KBM-7 (cell line): ENCODE data around the gene MED19.
"Not testable (repeated sequence)": the region's sequence is repeated elsewhere in the genome, so short reads cannot be mapped to it uniquely, and the experiment has no call there.

Experiments used
- DNase-seq: peaks from one replicate; pipeline ENCODE4 v3.0.0-alpha.2; 2015
- in situ Hi-C: fragments of 300-500 bp; cut with MboI; formaldehyde crosslinking; loops from 2 replicates; pipeline ENCODE4 v1.14.3; 2020; ENCODE audit warnings: low sequenced_read_pairs, low pct_unique_long_range_greater_than_20kb, mixed read lengths

Gene MED19

GRCh38 chr11:57711414-57712255 is at the start of gene MED19:
Gene MED19, minus strand, starts transcription at chr11:57712215. Its CDS starts 36 bp downstream, at chr11:57712179.
- peak; percentile 79 for DNase-seq
- in situ Hi-C loops = no loop called here

GRCh38 chr11:57758174-57758573 is 46.2 kb upstream of the MED19 start:
- in situ Hi-C loops = no loop called here
- no peak for DNase-seq

- no peak for DNase-seq
- in situ Hi-C loops = no loop called here
Observed at GRCh38 chr11:57752954-57753353, 40.9 kb upstream of the MED19 start.

- DNase-seq = peak; percentile 35
Observed at GRCh38 chr11:57751676-57752253, 39.8 kb upstream of the MED19 start, which contains the start of gene BTBD18. Gene BTBD18, minus strand, starts transcription at chr11:57751819. Its CDS starts 631 bp downstream, at chr11:57751188.

GRCh38 chr11:57751176-57751575 is 39.2 kb upstream of the MED19 start:
- DNase-seq = no peak

More at GRCh38 chr11:57751676-57752253, 39.8 kb upstream of the MED19 start, which contains the start of gene BTBD18:
- in situ Hi-C loops = no loop called here

GRCh38 chr11:57746920-57747319 is 34.9 kb upstream of the MED19 start:
- DNase-seq = no peak
- in situ Hi-C loops = no loop called here

More at GRCh38 chr11:57751176-57751575, 39.2 kb upstream of the MED19 start:
- in situ Hi-C loops = no loop called here

- DNase-seq = no peak
- in situ Hi-C loops = no loop called here
Observed at GRCh38 chr11:57745206-57745605, 33.2 kb upstream of the MED19 start.

- DNase-seq = no peak
- in situ Hi-C loops = no loop called here
Observed at GRCh38 chr11:57744357-57744756, 32.3 kb upstream of the MED19 start.

GRCh38 chr11:57742087-57742452 is 30.1 kb upstream of the MED19 start:
- DNase-seq = peak; percentile 57
- in situ Hi-C loops = no loop called here

- in situ Hi-C loops = no loop called here
- DNase-seq = peak; percentile 99
Observed at GRCh38 chr11:57741132-57742086, 29.4 kb upstream of the MED19 start, which contains the start of gene SELENOH. Gene SELENOH, plus strand, starts transcription at chr11:57741491. Its CDS starts 105 bp downstream, at chr11:57741596.

GRCh38 chr11:57735619-57736298 is 23.7 kb upstream of the MED19 start:
- in situ Hi-C loops = no loop called here
- DNase-seq = no peak

- in situ Hi-C loops = no loop called here
- no peak for DNase-seq
Observed at GRCh38 chr11:57732661-57733060, 20.6 kb upstream of the MED19 start.

- in situ Hi-C loops = no loop called here
- no peak for DNase-seq
Observed at GRCh38 chr11:57729479-57729878, 17.5 kb upstream of the MED19 start.

GRCh38 chr11:57728829-57729228 is 16.8 kb upstream of the MED19 start:
- DNase-seq = no peak
- in situ Hi-C loops = no loop called here

GRCh38 chr11:57727185-57727584 is 15.2 kb upstream of the MED19 start:
- in situ Hi-C loops = no loop called here
- DNase-seq = no peak

- in situ Hi-C loops, DNase-seq: not testable (repeated sequence)
Observed at GRCh38 chr11:57716726-57717125, 4.7 kb upstream of the MED19 start.

- in situ Hi-C loops = no loop called here
- DNase-seq = no peak
Observed at GRCh38 chr11:57713835-57714234, 1.8 kb upstream of the MED19 start.

- DNase-seq = peak; percentile 97
- in situ Hi-C loops = no loop called here
Observed at GRCh38 chr11:57712256-57713150, 488 bp upstream of the MED19 start, which contains the start of gene TMX2. Gene TMX2, plus strand, starts transcription at chr11:57712593. Its CDS starts 26 bp downstream, at chr11:57712619.
